ENCODE measurements around the gene DCLRE1A.

DCLRE1A gene

DNA sequence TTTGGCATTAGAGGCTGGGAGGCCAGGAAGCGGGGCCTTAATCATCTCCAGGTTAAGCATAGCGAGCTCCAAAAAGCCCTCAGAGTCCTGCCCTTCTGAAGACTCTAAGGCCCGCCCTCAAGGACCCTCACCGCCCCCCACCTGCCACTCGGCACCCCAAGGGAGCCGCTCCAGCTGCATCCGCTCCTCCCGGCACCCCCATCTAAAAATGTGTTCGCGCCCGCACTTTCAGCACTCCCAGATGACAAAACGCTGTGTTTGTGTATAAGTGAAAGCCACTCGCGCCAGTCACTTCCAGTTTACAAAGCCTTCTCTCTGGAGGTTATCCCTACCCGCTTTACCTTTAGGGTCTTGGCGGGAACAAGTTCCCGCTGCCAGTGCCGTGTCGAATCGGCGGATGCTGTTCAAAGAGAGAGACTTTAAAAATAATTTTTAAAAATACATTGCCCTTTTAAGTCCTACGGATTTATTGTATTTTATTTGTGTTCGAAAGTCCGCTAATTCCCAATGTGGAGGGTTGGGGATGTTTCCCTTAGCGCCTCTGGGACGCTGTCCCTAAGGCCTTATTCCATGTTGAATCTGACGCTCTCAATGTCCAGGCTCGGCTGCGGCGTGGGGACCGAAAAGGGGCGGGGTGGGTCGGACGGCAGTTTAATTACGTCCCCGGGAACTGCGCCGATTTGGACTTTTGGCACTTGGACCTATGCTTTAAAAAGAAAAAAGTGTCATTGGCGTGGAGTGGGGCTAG, at the start of gene DCLRE1A, which contains the start of gene NHLRC2 (continued):
- TF ChIP-seq ZNF670 (tag by site-specific recombination; IDR thresholded peaks at IDR 0.05; ENCODE audit: low read depth) (no peak), ZBTB8A (tag by site-specific recombination; IDR thresholded peaks at IDR 0.05) (peak; percentile 99), ZNF366 (tag by site-specific recombination; conservative IDR thresholded peaks at IDR 0.05) (peak; percentile 29), ZFP69B (tag by site-specific recombination; IDR thresholded peaks at IDR 0.05) (peak; percentile 89), SP2 (tag by site-specific recombination; IDR thresholded peaks at IDR 0.05) (peak; percentile 63), ZNF513 (tag by site-specific recombination; IDR thresholded peaks at IDR 0.05) (0 out of 2 replicates have a peak, but pooled peaks have one; percentile 19), ZBTB44 (tag by site-specific recombination; IDR thresholded peaks at IDR 0.05) (0 out of 2 replicates have a peak, but pooled peaks have one; percentile 4), PRDM4 (tag by site-specific recombination; IDR thresholded peaks at IDR 0.05) (no peak), KLF16 (tag by site-specific recombination; IDR thresholded peaks at IDR 0.05) (peak; percentile 86; the same call in 1 of the 2 replicates), ZNF677 (tag by site-specific recombination; IDR thresholded peaks at IDR 0.05) (no peak), HIC1 (tag by site-specific recombination; IDR thresholded peaks at IDR 0.05) (peak; percentile 55), ZBTB26 (tag by site-specific recombination; optimal IDR thresholded peaks at IDR 0.05) (no peak), RBAK (tag by site-specific recombination; IDR thresholded peaks at IDR 0.05) (no peak), TCF7L2 (IDR thresholded peaks at IDR 0.05; ENCODE audit: borderline replicate concordance, low read depth, low read length) (peak; percentile 27; the same call in 1 of the 2 replicates), ZBTB21 (tag by site-specific recombination; IDR thresholded peaks at IDR 0.05) (0 out of 2 replicates have a peak, but pooled peaks have one; percentile 20), TSHZ1 (tag by site-specific recombination; IDR thresholded peaks at IDR 0.05; ENCODE audit: borderline replicate concordance) (no peak), MZF1 (tag by site-specific recombination; IDR thresholded peaks at IDR 0.05; ENCODE audit: borderline replicate concordance) (peak; percentile 30; the same call in 1 of the 2 replicates)
- TF ChIP-seq, protein P1, sequence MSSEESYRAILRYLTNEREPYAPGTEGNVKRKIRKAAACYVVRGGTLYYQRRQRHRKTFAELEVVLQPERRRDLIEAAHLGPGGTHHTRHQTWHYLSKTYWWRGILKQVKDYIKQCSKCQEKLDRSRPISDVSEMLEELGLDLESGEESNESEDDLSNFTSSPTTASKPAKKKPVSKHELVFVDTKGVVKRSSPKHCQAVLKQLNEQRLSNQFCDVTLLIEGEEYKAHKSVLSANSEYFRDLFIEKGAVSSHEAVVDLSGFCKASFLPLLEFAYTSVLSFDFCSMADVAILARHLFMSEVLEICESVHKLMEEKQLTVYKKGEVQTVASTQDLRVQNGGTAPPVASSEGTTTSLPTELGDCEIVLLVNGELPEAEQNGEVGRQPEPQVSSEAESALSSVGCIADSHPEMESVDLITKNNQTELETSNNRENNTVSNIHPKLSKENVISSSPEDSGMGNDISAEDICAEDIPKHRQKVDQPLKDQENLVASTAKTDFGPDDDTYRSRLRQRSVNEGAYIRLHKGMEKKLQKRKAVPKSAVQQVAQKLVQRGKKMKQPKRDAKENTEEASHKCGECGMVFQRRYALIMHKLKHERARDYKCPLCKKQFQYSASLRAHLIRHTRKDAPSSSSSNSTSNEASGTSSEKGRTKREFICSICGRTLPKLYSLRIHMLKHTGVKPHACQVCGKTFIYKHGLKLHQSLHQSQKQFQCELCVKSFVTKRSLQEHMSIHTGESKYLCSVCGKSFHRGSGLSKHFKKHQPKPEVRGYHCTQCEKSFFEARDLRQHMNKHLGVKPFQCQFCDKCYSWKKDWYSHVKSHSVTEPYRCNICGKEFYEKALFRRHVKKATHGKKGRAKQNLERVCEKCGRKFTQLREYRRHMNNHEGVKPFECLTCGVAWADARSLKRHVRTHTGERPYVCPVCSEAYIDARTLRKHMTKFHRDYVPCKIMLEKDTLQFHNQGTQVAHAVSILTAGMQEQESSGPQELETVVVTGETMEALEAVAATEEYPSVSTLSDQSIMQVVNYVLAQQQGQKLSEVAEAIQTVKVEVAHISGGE (tag by site-specific recombination; conservative IDR thresholded peaks at IDR 0.05; ENCODE audit: low read depth): peak; percentile 78
- TF ChIP-seq, protein P2, sequence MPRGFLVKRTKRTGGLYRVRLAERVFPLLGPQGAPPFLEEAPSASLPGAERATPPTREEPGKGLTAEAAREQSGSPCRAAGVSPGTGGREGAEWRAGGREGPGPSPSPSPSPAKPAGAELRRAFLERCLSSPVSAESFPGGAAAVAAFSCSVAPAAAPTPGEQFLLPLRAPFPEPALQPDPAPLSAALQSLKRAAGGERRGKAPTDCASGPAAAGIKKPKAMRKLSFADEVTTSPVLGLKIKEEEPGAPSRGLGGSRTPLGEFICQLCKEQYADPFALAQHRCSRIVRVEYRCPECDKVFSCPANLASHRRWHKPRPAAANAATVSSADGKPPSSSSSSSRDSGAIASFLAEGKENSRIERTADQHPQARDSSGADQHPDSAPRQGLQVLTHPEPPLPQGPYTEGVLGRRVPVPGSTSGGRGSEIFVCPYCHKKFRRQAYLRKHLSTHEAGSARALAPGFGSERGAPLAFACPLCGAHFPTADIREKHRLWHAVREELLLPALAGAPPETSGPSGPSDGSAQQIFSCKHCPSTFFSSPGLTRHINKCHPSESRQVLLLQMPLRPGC (tag by site-specific recombination; IDR thresholded peaks at IDR 0.05): peak; percentile 21; the same call in 1 of the 2 replicates
